CD4-positive, alpha-beta memory T cell (primary cell): Measurements from ENCODE around the gene COL19A1. TPM values are rescaled to one million over a fixed set of nuclear protein-coding genes. Genes with fewer than 3 reads are reported as not detected.
A peak's percentile ranks its signal among the peaks of the same experiment; 100 is the strongest.

Source experiments
- CTCF ChIA-PET: fragments of 350-600 bp; sonication (Branson Sonifier 250); formaldehyde crosslinking; loops from one replicate; lab custom pipeline; 2021; ENCODE audit warnings: inconsistent platforms; ENCODE audit not compliant: partially characterized antibody; lab: Charles Lee
- POLR2A ChIA-PET: fragments of 350-600 bp; sonication (Branson Sonifier 250); formaldehyde crosslinking; loops from one replicate; lab custom pipeline; 2021; ENCODE audit not compliant: partially characterized antibody; lab: Charles Lee
- DNase-seq, 5 donors: peaks; one replicate each; pipeline versions ENCODE4 v3.0.0 to v3.0.0-alpha.2; 2020 to 2022; ENCODE audit warnings: mixed read lengths in 1 of 5
- H3K27ac ChIP-seq: one replicate; pipeline ENCODE4 v1.7.0; 2013; ENCODE audit warnings: low read depth, low read length
- H3K27me3 ChIP-seq: 2 replicates; pipeline ENCODE4 v1.7.0; 2013; ENCODE audit warnings: mild to moderate bottlenecking, low read length, moderate library complexity; ENCODE audit not compliant: insufficient read depth
- H3K36me3 ChIP-seq: 2 replicates; pipeline ENCODE4 v1.7.0; 2013; ENCODE audit warnings: mild to moderate bottlenecking, low read length, moderate library complexity; ENCODE audit not compliant: insufficient read depth
- H3K4me1 ChIP-seq: 2 replicates; pipeline ENCODE4 v1.7.0; 2013; ENCODE audit warnings: mild to moderate bottlenecking, low read length, moderate library complexity; ENCODE audit not compliant: insufficient read depth
- H3K4me3 ChIP-seq, 2 donors: one replicate each; pipeline ENCODE4 v1.7.0; 2013; ENCODE audit warnings: low read length in 2 of 2, mild to moderate bottlenecking in 1 of 2
- H3K9me3 ChIP-seq, 2 donors: one replicate each; pipeline ENCODE4 v1.7.0; 2013; ENCODE audit warnings: low read length in 2 of 2, control low read depth in 1 of 2; ENCODE audit not compliant: control insufficient read depth in 1 of 2
- H3K27ac Mint-ChIP-seq, 7 donors: one replicate each; pipeline ENCODE4 v1.8.0; 2020 to 2021; ENCODE audit warnings: mixed read lengths in 7 of 7, mild to moderate bottlenecking in 6 of 7, inconsistent platforms in 3 of 7, moderate library complexity in 3 of 7
- H3K27me3 Mint-ChIP-seq, 2 donors: one replicate each; pipeline ENCODE4 v1.8.0; 2020 to 2021; ENCODE audit warnings: mixed read lengths in 2 of 2
- H3K36me3 Mint-ChIP-seq, 2 donors: one replicate each; pipeline ENCODE4 v1.8.0; 2020 to 2021; ENCODE audit warnings: mixed read lengths in 2 of 2, inconsistent platforms in 1 of 2, mild to moderate bottlenecking in 1 of 2
- H3K4me1 Mint-ChIP-seq, 4 donors: one replicate each; pipeline ENCODE4 v1.8.0; 2020 to 2021; ENCODE audit warnings: mixed read lengths in 4 of 4, mild to moderate bottlenecking in 1 of 4
- H3K4me3 Mint-ChIP-seq, 8 donors: one replicate each; pipeline ENCODE4 v1.8.0; 2020 to 2021; ENCODE audit warnings: mixed read lengths in 8 of 8, mild to moderate bottlenecking in 7 of 8, moderate library complexity in 6 of 8, inconsistent platforms in 3 of 8
- H3K9me3 Mint-ChIP-seq, 8 donors: one replicate each; pipeline ENCODE4 v1.8.0; 2020 to 2021; ENCODE audit warnings: mixed read lengths in 8 of 8, mild to moderate bottlenecking in 5 of 8, inconsistent platforms in 3 of 8, moderate library complexity in 1 of 8
- intact Hi-C: fragments of 100-400 bp; cut with micrococcal nuclease; formaldehyde crosslinking; loops from one replicate; pipeline ENCODE4 v1.15.1; 2023
- polyA plus RNA-seq, 2 donors: library from polyadenylated mRNA; unstranded; fragments of 300-500 nt; fragmentation: Illumina TruSeq; gene quantifications; one replicate each; pipeline ENCODE4 v1.2.3, GENCODE V29; 2021
- total RNA-seq, 2 experiments: library from RNA; stranded (reverse); gene quantifications; one replicate each; pipeline ENCODE4 v1.2.3, GENCODE V29; 2021

COL19A1 gene
- total RNA-seq: not detected
- under 1 TPM in 1 of 2 donors, not detected in 1; 0.02 TPM for polyA plus RNA-seq

DNA sequence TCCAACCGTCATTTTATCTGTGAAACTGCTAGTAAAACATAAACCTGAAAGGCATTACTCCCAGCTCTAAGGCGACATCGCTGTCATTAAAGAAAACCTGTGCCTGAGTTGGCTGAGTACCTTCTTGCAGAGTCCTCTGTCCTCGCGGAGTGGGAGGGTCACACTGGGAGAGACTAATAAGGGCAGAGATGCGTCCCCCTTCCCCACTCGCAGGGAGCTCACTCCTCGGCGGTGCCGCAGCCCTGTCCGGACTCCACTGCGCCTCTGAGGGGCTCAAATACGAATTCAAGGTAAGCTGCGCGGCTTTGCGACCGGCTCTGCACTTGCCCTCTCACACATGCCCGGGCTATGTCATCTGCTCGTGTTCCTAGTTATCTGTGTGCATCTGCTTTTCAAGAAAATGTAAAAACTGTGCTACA lies at the start of gene COL19A1:
COL19A1 (plus strand) TSS at position 206 of the 419 bp plus-strand sequence. CDS start 13,012 bp downstream, outside the sequence.
- peaks cover 0 to 2% of the 10 kb centered on the region in 2 donors for H3K36me3 Mint-ChIP-seq
- H3K27ac Mint-ChIP-seq: peak within 1 kb of the TSS; percentile 25 to 90 (median 71)
- DNase-seq: peak in 4 of 5 donors; percentile 27 to 45 (median 32)
- H3K27me3 ChIP-seq: peaks cover 9% of the 10 kb centered on the region
- H3K4me1 Mint-ChIP-seq: peaks cover 11 to 23% (median 18%) of the 10 kb centered on the region in 4 donors
- peaks cover 14% of the 10 kb centered on the region for H3K4me1 ChIP-seq
- H3K9me3 Mint-ChIP-seq: no peaks in the 10 kb centered on the region
- ChIA-PET CTCF (interaction anchor here (0.7 to 3.1 kb wide), 9 partner anchors 11 to 133 kb away, joined by 3 to 12 read pairs (median 3); partner anchors contain the start of gene LMBRD1), POLR2A (interaction anchor here (1.7 to 2.1 kb wide), 2 partner anchors 50 to 70 kb away, joined by 5 to 20 read pairs; partner anchors contain the start of gene LMBRD1)
- peaks cover 6 to 13% of the 10 kb centered on the region in 2 donors for H3K27me3 Mint-ChIP-seq
- H3K9me3 ChIP-seq: no peaks in the 10 kb centered on the region
- H3K27ac ChIP-seq: peak within 1 kb of the TSS; percentile 24
- intact Hi-C loops: loop anchor here (2.0 kb wide), 2 partner anchors 32 to 134 kb away; no protein-coding TSS in a partner anchor
- no peaks in the 10 kb centered on the region for H3K36me3 ChIP-seq
- H3K4me3 ChIP-seq: peak within 1 kb of the TSS; percentile 29 to 37
- H3K4me3 Mint-ChIP-seq: peak within 1 kb of the TSS; percentile 83 to 97 (median 92)

DNA sequence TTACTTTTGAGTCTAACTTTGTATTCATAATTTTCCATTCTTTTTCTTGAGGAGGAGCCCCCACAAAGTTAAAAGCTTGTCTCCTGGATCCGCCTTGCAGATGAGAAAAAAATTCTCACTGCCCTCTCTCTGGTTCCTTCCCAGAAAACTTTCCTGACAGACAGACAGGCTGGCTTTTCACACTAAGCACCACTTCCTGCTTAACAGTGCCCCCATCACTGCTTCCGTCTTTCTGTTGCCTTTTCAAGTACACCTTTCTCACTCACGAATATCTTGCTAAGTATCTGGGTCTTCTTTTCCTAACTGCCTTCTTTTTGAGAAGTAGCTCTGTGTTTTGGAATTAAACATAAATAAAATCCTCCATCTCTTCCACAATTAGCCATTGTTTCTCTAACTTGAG lies 49.8 kb upstream of the COL19A1 start:
- no peaks in the 10 kb centered on the region for H3K27me3 ChIP-seq
- intact Hi-C loops: loop anchor here (1.0 to 10.0 kb wide), 4 partner anchors 19 to 848 kb away; partner anchors contain the start of gene SMAP1
- peaks cover 55% of the 10 kb centered on the region for H3K4me1 ChIP-seq
- H3K27ac Mint-ChIP-seq: peak overlapping the region; percentile 86 to 97 (median 95)
- H3K27ac ChIP-seq: peak overlapping the region; percentile 57
- H3K9me3 ChIP-seq: no peaks in the 10 kb centered on the region
- H3K4me1 Mint-ChIP-seq: peaks cover 37 to 54% (median 47%) of the 10 kb centered on the region in 4 donors
- ChIA-PET POLR2A (interaction anchor here (1.2 to 6.2 kb wide), 3 partner anchors 17 to 51 kb away, joined by 3 to 92 read pairs (median 5); partner anchors contain the start of gene LMBRD1), CTCF (interaction anchor here (1.4 to 6.5 kb wide), 3 partner anchors 18 to 82 kb away, joined by 4 to 93 read pairs (median 5); partner anchors contain the start of gene LMBRD1)
- peak overlapping the region in 1 of 2 donors; percentile 34 for H3K4me3 ChIP-seq
- no peaks in the 10 kb centered on the region for H3K27me3 Mint-ChIP-seq
- peaks cover 0 to 2% (median 0%) of the 10 kb centered on the region in 8 donors for H3K9me3 Mint-ChIP-seq
- H3K36me3 ChIP-seq: no peaks in the 10 kb centered on the region
- no peak for DNase-seq
- no peaks in the 10 kb centered on the region for H3K36me3 Mint-ChIP-seq
- peak overlapping the region; percentile 70 to 85 (median 82) for H3K4me3 Mint-ChIP-seq

DNA sequence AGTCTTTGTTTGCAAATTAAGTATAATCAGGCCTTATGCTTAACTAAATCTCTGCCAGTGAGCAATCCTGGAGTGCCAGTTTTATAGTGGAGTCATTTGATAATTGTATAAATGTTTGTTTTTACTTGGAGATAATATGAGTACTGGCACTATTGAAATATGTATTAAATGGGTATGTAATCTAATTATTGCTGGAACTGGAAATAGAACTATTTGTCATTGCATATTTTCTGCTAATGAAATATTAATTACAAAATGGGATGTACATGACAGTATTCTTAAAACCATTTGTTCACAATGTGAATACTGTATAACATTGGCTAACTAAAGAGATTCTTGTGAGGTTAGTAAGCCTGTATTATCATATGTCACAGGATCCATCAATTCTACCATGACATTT lies 49.0 kb upstream of the COL19A1 start:
- Mint-ChIP-seq H3K27me3 (no peaks in the 10 kb centered on the region), H3K4me1 (peaks cover 34 to 46% (median 40%) of the 10 kb centered on the region in 4 donors), H3K27ac (peak overlapping the region in 2 of 7 donors; percentile 5 to 53), H3K36me3 (no peaks in the 10 kb centered on the region), H3K4me3 (peak overlapping the region in 1 of 8 donors; percentile 14), H3K9me3 (peaks cover 0 to 2% (median 0%) of the 10 kb centered on the region in 8 donors)
- Histone ChIP-seq H3K4me3 (no peak overlapping the region), H3K27me3 (no peaks in the 10 kb centered on the region), H3K27ac (no peak overlapping the region), H3K4me1 (peaks cover 49% of the 10 kb centered on the region), H3K9me3 (no peaks in the 10 kb centered on the region), H3K36me3 (no peaks in the 10 kb centered on the region)
- CTCF ChIA-PET: interaction anchor here (1.4 to 6.5 kb wide), 3 partner anchors 18 to 83 kb away, joined by 4 to 93 read pairs (median 5); partner anchors contain the start of gene LMBRD1
- DNase-seq: no peak
- intact Hi-C loops: loop anchor here (10.0 kb wide), 1 partner anchor 847 kb away; the partner anchor contains the start of gene SMAP1
- POLR2A ChIA-PET: interaction anchor here (2.3 to 6.2 kb wide), 2 partner anchors 20 kb away, joined by 11 to 92 read pairs; partner anchors contain the start of gene LMBRD1

DNA sequence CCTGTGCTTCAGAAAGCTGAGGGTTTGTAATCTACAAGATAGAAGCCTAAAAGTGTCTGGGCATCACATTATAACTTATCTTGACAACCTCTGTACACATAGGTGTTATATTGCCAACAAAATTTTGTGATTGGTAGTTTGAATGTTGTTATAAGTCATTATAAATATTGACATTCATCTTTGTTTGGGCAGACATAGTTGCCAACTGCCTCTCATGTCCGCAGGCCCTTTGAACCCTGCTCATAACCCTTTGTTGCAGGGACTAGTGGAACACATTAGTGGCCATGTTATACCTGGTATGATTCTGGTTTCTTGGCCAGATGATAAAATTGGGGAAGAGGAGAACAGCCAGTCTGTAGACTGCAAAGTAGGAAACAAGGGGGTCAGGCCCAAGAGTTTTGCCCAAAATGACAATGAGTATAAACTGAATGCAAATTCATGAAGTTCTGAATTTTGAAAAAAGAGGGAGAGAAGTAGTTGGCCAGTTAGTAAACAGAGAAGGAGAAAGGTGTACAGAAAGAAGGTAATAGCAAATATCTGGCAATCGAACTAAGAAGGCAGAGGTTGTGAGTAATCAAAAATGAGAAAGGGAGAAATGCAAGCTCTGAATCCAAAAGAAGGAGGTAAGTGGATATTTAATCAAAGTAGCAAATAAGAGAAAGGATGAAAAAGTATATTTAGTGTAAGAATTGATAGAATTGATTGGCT lies 48.0 kb upstream of the COL19A1 start:
- H3K4me1 ChIP-seq: peaks cover 39% of the 10 kb centered on the region
- H3K27ac ChIP-seq: no peak overlapping the region
- no peak overlapping the region for H3K4me3 ChIP-seq
- H3K9me3 ChIP-seq: no peaks in the 10 kb centered on the region
- Mint-ChIP-seq H3K4me3 (no peak overlapping the region), H3K27ac (peak overlapping the region in 1 of 7 donors; percentile 26), H3K36me3 (no peaks in the 10 kb centered on the region), H3K9me3 (peaks cover 0 to 2% (median 0%) of the 10 kb centered on the region in 8 donors), H3K27me3 (no peaks in the 10 kb centered on the region), H3K4me1 (peaks cover 25 to 36% (median 30%) of the 10 kb centered on the region in 4 donors)
- CTCF ChIA-PET: interaction anchor here (2.8 kb wide), 1 partner anchor 21 kb away, joined by 6 read pairs; no protein-coding TSS in a partner anchor
- H3K36me3 ChIP-seq: no peaks in the 10 kb centered on the region
- POLR2A ChIA-PET: interaction anchor here (2.3 kb wide), 1 partner anchor 21 kb away, joined by 11 read pairs; the partner anchor contains the start of gene LMBRD1
- intact Hi-C loops: loop anchor here (10.0 kb wide), 1 partner anchor 846 kb away; the partner anchor contains the start of gene SMAP1
- no peaks in the 10 kb centered on the region for H3K27me3 ChIP-seq
- no peak for DNase-seq

DNA sequence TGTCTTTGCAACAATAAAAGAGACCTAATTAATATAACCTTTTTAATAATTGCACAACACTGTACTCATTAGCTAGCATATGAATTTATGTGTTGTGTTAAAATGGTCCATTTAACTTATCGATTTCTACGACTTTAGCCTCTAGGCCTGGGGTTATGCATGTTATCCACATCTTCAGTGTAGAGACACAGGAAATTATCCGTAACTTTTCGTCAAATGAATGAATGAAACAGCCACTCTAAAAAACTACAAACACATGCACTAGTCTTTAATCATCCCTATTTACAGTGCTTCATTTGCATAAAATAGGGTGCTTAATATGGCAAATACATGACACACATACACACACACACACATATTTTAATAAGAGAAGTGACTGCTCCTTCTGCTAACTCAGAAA lies 47.2 kb upstream of the COL19A1 start:
- no peak overlapping the region for H3K27ac ChIP-seq
- DNase-seq: no peak
- H3K36me3 Mint-ChIP-seq: no peaks in the 10 kb centered on the region
- peaks cover 31% of the 10 kb centered on the region for H3K4me1 ChIP-seq
- H3K4me3 ChIP-seq: no peak overlapping the region
- H3K9me3 ChIP-seq: no peaks in the 10 kb centered on the region
- H3K27me3 ChIP-seq: no peaks in the 10 kb centered on the region
- intact Hi-C loops: loop anchor here (10.0 kb wide), 1 partner anchor 846 kb away; the partner anchor contains the start of gene SMAP1
- no peaks in the 10 kb centered on the region for H3K36me3 ChIP-seq
- peaks cover 0 to 2% (median 0%) of the 10 kb centered on the region in 8 donors for H3K9me3 Mint-ChIP-seq
- CTCF ChIA-PET: interaction anchor here (2.8 kb wide), 1 partner anchor 22 kb away, joined by 6 read pairs; no protein-coding TSS in a partner anchor
- no peaks in the 10 kb centered on the region for H3K27me3 Mint-ChIP-seq
- POLR2A ChIA-PET: interaction anchor here (2.3 kb wide), 1 partner anchor 22 kb away, joined by 11 read pairs; the partner anchor contains the start of gene LMBRD1
- no peak overlapping the region for H3K4me3 Mint-ChIP-seq
- H3K27ac Mint-ChIP-seq: no peak overlapping the region
- peaks cover 19 to 28% (median 23%) of the 10 kb centered on the region in 4 donors for H3K4me1 Mint-ChIP-seq

DNA sequence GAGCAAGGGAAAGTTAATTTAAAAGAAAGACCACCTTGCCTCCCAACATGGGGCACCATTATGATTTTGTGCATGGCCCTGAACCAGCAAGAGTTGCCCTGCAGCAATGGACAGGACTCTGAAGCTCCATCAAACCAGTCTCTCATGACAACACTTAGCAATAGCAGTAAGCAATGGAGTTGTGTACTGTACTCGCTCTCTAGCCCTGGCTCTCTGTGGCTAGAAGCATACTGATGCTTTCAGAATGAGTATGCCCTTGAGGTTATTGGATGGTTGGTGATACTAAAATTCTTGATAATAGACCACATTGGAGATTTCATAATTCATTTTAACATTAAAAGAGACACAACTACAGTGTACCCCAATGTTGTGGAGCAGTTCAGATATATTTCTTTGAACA lies 46.3 kb upstream of the COL19A1 start:
- CTCF ChIA-PET: interaction anchor here (2.8 kb wide), 1 partner anchor 23 kb away, joined by 6 read pairs; no protein-coding TSS in a partner anchor
- no peak overlapping the region for H3K4me3 ChIP-seq

More for the DNA sequence above, 46.3 kb upstream of the COL19A1 start:
- no peak for DNase-seq
- no peaks in the 10 kb centered on the region for H3K27me3 ChIP-seq
- H3K4me3 Mint-ChIP-seq: no peak overlapping the region
- peaks cover 0 to 2% (median 0%) of the 10 kb centered on the region in 8 donors for H3K9me3 Mint-ChIP-seq
- H3K4me1 Mint-ChIP-seq: peaks cover 17 to 19% (median 19%) of the 10 kb centered on the region in 4 donors
- H3K27ac Mint-ChIP-seq: no peak overlapping the region
- POLR2A ChIA-PET: interaction anchor here (2.3 kb wide), 1 partner anchor 23 kb away, joined by 11 read pairs; the partner anchor contains the start of gene LMBRD1
- intact Hi-C loops: no loop called here
- H3K4me1 ChIP-seq: peaks cover 23% of the 10 kb centered on the region
- no peaks in the 10 kb centered on the region for H3K36me3 ChIP-seq
- H3K36me3 Mint-ChIP-seq: no peaks in the 10 kb centered on the region
- H3K27ac ChIP-seq: no peak overlapping the region
- no peaks in the 10 kb centered on the region for H3K27me3 Mint-ChIP-seq
- no peaks in the 10 kb centered on the region for H3K9me3 ChIP-seq
